Astrocyte (in vitro differentiated cells and primary cell): ENCODE results near the gene RELN.

Source experiments
- EZH2 ChIP-seq: IDR thresholded peaks from 2 replicates; pipeline ENCODE4 v1.6.1; 2012; ENCODE audit warnings: mild to moderate bottlenecking, low read length, inconsistent platforms; ENCODE audit not compliant: insufficient read depth
- TF ChIP-seq, protein P1 (sequence below): IDR thresholded peaks from 2 replicates; pipeline ENCODE4 v1.5.1; 2011; ENCODE audit warnings: low read depth, mild to moderate bottlenecking, inconsistent platforms, low read length, moderate library complexity; ENCODE audit not compliant: insufficient read depth

DNA sequence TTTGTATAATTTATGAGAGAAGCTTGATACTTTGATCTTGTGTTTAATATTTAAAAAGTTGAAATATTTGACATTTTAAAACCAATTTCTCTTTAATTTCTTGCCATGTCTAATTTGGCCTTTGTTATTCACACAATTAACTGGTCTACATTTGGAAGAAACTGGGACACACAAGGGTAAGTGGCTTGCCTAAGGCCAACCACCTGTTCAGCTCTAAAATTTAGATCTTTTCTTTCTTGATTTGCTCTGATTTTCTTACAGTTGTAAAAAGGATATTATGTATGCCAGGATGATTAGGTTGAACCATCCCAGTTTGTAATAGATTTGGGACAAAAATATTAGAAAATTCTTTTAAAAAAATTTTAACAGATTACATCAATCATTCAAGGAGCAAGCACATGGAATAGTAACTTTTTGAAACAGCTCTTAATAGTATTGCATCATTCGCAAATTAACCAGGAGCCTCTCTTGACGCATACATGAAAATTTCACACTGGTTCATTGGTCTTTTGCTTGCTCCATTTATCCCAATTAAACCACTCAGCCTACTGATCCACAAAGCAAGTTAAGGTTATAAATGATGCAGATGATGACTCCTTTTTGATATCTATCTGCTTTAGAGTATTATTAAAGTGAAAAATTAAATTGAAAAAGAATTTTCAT is 321.0 kb downstream of the RELN start:
- TF ChIP-seq, protein P1, sequence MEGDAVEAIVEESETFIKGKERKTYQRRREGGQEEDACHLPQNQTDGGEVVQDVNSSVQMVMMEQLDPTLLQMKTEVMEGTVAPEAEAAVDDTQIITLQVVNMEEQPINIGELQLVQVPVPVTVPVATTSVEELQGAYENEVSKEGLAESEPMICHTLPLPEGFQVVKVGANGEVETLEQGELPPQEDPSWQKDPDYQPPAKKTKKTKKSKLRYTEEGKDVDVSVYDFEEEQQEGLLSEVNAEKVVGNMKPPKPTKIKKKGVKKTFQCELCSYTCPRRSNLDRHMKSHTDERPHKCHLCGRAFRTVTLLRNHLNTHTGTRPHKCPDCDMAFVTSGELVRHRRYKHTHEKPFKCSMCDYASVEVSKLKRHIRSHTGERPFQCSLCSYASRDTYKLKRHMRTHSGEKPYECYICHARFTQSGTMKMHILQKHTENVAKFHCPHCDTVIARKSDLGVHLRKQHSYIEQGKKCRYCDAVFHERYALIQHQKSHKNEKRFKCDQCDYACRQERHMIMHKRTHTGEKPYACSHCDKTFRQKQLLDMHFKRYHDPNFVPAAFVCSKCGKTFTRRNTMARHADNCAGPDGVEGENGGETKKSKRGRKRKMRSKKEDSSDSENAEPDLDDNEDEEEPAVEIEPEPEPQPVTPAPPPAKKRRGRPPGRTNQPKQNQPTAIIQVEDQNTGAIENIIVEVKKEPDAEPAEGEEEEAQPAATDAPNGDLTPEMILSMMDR = no peak
- no peak for TF ChIP-seq EZH2
